Uterus (tissue), 4 donors: ENCODE results near the gene NAA38. TPM values are rescaled to one million over a fixed set of nuclear protein-coding genes. Genes with fewer than 3 reads are reported as not detected.

Experiments
- DNase-seq, 2 donors: peaks; one replicate each; pipeline ENCODE4 v3.0.0-alpha.2; 2019 to 2020
- H3K27ac ChIP-seq, 2 donors: fragments of 200-600 bp; sonication (generic); 1 replicate in 1 of 2; 2 replicates in 1 of 2; pipeline ENCODE4 v1.5.1; 2016 to 2018
- H3K27me3 ChIP-seq, 2 donors: fragments of 200-600 bp; sonication (generic); one replicate each; pipeline ENCODE4 v1.5.1; 2018 to 2019; ENCODE audit warnings: control low read depth in 1 of 2
- H3K36me3 ChIP-seq, 2 donors: fragments of 200-600 bp; sonication (generic); one replicate each; pipeline ENCODE4 v1.5.1; 2019; ENCODE audit warnings: control low read depth in 1 of 2
- H3K4me1 ChIP-seq, 2 donors: fragments of 200-600 bp; sonication (generic); one replicate each; pipeline ENCODE4 v1.5.1; 2018 to 2019; ENCODE audit warnings: control low read depth in 1 of 2
- H3K4me3 ChIP-seq, 2 donors: fragments of 200-600 bp; sonication (generic); 1 replicate in 1 of 2; 2 replicates in 1 of 2; pipeline ENCODE4 v1.5.1; 2018 to 2019; ENCODE audit warnings: mild to moderate bottlenecking in 1 of 2
- H3K9me3 ChIP-seq, 2 donors: fragments of 200-600 bp; sonication (generic); one replicate each; pipeline ENCODE4 v1.5.1; 2019; ENCODE audit warnings: control low read depth in 1 of 2
- CTCF ChIP-seq, 4 experiments: fragments of 200-600 bp in 2 of 4; fragments of 450-650 bp in 2 of 4; sonication (generic) in 2 of 4; IDR thresholded peaks; one replicate each; pipeline ENCODE4 v1.5.1; 2016 to 2019; ENCODE audit warnings: antibody characterized with exemption in 4 of 4, mild to moderate bottlenecking in 2 of 4, moderate library complexity in 1 of 4
- POLR2A ChIP-seq, 2 donors: fragments of 450-650 bp; IDR thresholded peaks; one replicate each; pipeline ENCODE4 v1.6.1; 2016; ENCODE audit warnings: antibody characterized with exemption in 2 of 2, mild to moderate bottlenecking in 1 of 2, moderate library complexity in 1 of 2
- intact Hi-C: fragments of 100-400 bp; cut with DNase I; formaldehyde crosslinking; loops from one replicate; pipeline ENCODE4 v1.15.1; 2023; ENCODE audit warnings: low total_unique reads
- total RNA-seq, 4 donors: library from RNA; depleted of rRNA in 3 of 4; stranded (reverse); fragments of >200 nt in 3 of 4; gene quantifications; one replicate each; pipeline versions ENCODE4 v1.1.0 to v1.2.4, GENCODE V29; 2014 to 2023
- donor health status: DM: yes; HTN: yes; CAD: no.

NAA38 gene
- total RNA-seq, 4 donors from 2014 or later = 3.6 to 94.7 (median 48.1) TPM

- no peak for DNase-seq
- intact Hi-C loops = loop anchor here (10.0 kb wide), 1 partner anchor 79 kb away; no protein-coding TSS in a partner anchor
Observed at GRCh38 chr17:7823581-7824001, 33.8 kb downstream of the NAA38 start.

DNA sequence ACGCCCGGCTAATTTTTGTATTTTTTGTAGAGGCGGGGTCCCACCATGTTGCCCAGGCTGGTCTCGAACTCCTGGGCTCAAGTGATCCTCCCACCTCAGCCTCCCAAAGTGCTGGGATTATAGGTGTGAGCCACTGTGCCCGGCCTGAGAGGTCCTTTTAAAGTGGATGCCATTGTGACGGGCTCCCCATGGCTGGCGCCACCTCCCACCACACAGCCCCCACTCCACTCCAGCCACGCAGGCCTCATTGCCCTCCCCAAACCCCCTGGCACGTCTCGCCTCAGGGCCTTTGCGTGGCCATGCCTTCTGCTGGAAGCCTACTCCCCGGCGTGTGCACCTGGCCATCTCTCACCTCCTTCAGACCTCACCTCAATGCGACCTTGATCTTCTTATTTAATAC lies 35.2 kb downstream of the NAA38 start:
- Histone ChIP-seq H3K36me3 (no peaks in the 10 kb centered on the region), H3K27me3 (no peaks in the 10 kb centered on the region), H3K4me1 (no peaks in the 10 kb centered on the region), H3K4me3 (no peak overlapping the region), H3K27ac (no peak overlapping the region), H3K9me3 (no peaks in the 10 kb centered on the region)
- no peak for DNase-seq
- TF ChIP-seq CTCF (IDR thresholded peaks at IDR 0.05) = no peak
- intact Hi-C loops = loop anchor here (10.0 kb wide), 1 partner anchor 77 kb away; no protein-coding TSS in a partner anchor

More at GRCh38 chr17:7823581-7824001, 33.8 kb downstream of the NAA38 start:
- Histone ChIP-seq H3K27me3 (no peaks in the 10 kb centered on the region), H3K36me3 (no peaks in the 10 kb centered on the region), H3K27ac (no peak overlapping the region), H3K9me3 (no peaks in the 10 kb centered on the region), H3K4me3 (no peak overlapping the region), H3K4me1 (no peaks in the 10 kb centered on the region)
- TF ChIP-seq CTCF (IDR thresholded peaks at IDR 0.05) = no peak
- no peak for TF ChIP-seq POLR2A (IDR thresholded peaks at IDR 0.05)

DNA sequence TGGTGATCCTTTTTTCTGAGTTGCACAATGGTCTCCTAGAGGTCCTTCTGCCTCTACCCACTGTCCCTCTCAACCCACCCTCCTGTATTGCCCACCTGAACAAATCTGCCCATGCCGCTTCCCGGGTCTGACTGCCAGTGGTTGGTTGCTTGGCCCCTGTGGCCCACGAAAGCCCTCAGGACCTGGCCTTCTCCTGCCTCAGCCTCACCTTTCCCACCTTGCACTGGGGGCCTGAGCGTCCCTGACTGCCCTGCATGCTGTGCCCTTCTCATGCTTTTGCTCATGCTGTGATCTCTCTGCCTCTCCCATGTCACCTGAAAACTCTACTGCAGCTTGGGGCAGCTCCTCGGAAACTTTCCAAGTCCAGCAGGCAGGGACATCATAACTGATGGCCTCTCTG lies 37.1 kb downstream of the NAA38 start:
- no peaks in the 10 kb centered on the region for H3K9me3 ChIP-seq
- no peaks in the 10 kb centered on the region for H3K4me1 ChIP-seq
- H3K36me3 ChIP-seq = no peaks in the 10 kb centered on the region
- H3K27ac ChIP-seq = no peak overlapping the region
- intact Hi-C loops = loop anchor here (10.0 kb wide), 1 partner anchor 75 kb away; no protein-coding TSS in a partner anchor
- TF ChIP-seq CTCF (IDR thresholded peaks at IDR 0.05) = no peak
- TF ChIP-seq POLR2A (IDR thresholded peaks at IDR 0.05) = no peak
- DNase-seq = no peak
- H3K27me3 ChIP-seq = no peaks in the 10 kb centered on the region
- no peak overlapping the region for H3K4me3 ChIP-seq

GRCh38 chr17:7818746-7819645 lies 38.4 kb downstream of the NAA38 start:
- DNase-seq = no peak
- no peaks in the 10 kb centered on the region for H3K36me3 ChIP-seq
- TF ChIP-seq POLR2A (IDR thresholded peaks at IDR 0.05) (no peak), CTCF (IDR thresholded peaks at IDR 0.05) (no peak)
- intact Hi-C loops = no loop called here
- no peak overlapping the region for H3K27ac ChIP-seq
- no peaks in the 10 kb centered on the region for H3K4me1 ChIP-seq
- no peak overlapping the region for H3K4me3 ChIP-seq
- no peaks in the 10 kb centered on the region for H3K27me3 ChIP-seq
- H3K9me3 ChIP-seq = no peaks in the 10 kb centered on the region

DNA sequence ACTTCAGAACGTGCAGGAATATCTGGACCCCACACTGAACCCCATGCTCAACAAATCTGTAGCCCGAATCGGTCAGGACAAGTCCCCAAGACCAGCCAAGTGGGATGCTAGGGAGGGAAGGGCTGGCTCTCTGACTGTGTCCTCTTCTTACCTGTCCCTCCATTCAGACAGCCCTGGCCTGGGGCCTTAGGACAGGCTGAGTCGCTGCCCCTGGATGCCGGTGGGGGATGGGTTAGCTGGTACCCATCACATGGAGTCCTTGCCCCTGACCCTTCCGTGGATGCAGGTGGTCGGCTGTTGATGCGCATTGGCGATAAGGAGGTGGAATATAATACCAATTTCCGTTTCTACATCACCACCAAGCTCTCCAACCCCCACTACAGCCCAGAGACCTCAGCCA lies 39.3 kb downstream of the NAA38 start:
- no peak for TF ChIP-seq CTCF (IDR thresholded peaks at IDR 0.05)
- no peak for TF ChIP-seq POLR2A (IDR thresholded peaks at IDR 0.05)
- intact Hi-C loops = no loop called here
- Histone ChIP-seq H3K27ac (no peak overlapping the region), H3K4me1 (no peaks in the 10 kb centered on the region), H3K36me3 (no peaks in the 10 kb centered on the region), H3K9me3 (no peaks in the 10 kb centered on the region), H3K27me3 (no peaks in the 10 kb centered on the region), H3K4me3 (no peak overlapping the region)
- no peak for DNase-seq
